Esophagus muscularis mucosa (tissue), 3 donors: ENCODE measurements around the gene ZSWIM4.

Experiments
- EP300 ChIP-seq: sonication (generic); formaldehyde crosslinking; IDR thresholded peaks from one replicate; pipeline ENCODE4 v1.6.1; 2017; ENCODE audit warnings: antibody characterized with exemption
- TF ChIP-seq, protein P1 (sequence below), 3 experiments: fragments of 200-600 bp in 2 of 3; fragments of 450-650 bp in 1 of 3; sonication (generic) in 2 of 3; IDR thresholded peaks; one replicate each; pipeline ENCODE4 v1.5.1; 2017 to 2019; ENCODE audit warnings: antibody characterized with exemption in 3 of 3, mild to moderate bottlenecking in 2 of 3, moderate library complexity in 1 of 3

DNA sequence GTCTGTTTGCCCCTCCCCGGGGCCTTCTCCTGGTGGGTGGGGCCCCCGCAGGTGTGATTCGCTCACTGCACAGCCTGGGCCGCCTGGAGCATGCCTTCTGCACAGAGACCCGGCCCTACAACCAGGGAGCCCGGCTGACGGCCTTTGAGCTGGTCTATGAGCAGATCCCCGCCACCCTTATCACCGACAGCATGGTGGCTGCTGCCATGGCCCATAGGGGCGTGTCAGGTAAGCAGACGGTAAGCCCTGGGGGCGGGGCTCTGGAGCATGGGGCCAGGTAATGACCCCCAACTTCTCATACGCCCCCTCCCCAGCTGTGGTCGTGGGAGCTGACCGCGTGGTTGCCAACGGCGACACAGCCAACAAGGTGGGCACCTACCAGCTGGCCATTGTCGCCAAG, 26.7 kb upstream of the ZSWIM4 start:
- TF ChIP-seq, protein P1, sequence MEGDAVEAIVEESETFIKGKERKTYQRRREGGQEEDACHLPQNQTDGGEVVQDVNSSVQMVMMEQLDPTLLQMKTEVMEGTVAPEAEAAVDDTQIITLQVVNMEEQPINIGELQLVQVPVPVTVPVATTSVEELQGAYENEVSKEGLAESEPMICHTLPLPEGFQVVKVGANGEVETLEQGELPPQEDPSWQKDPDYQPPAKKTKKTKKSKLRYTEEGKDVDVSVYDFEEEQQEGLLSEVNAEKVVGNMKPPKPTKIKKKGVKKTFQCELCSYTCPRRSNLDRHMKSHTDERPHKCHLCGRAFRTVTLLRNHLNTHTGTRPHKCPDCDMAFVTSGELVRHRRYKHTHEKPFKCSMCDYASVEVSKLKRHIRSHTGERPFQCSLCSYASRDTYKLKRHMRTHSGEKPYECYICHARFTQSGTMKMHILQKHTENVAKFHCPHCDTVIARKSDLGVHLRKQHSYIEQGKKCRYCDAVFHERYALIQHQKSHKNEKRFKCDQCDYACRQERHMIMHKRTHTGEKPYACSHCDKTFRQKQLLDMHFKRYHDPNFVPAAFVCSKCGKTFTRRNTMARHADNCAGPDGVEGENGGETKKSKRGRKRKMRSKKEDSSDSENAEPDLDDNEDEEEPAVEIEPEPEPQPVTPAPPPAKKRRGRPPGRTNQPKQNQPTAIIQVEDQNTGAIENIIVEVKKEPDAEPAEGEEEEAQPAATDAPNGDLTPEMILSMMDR (IDR thresholded peaks at IDR 0.05), result no peak
- no peak for TF ChIP-seq EP300
